Measurements from ENCODE around the gene MBD5. TPM values are rescaled to one million over a fixed set of nuclear protein-coding genes. Genes with fewer than 3 reads are reported as not detected.

MBD5 gene
- total and polyA plus RNA-seq, 2 of the 4 experiments (the other 2 are of a cell fraction), result 9.8 to 14.2 TPM

DNA sequence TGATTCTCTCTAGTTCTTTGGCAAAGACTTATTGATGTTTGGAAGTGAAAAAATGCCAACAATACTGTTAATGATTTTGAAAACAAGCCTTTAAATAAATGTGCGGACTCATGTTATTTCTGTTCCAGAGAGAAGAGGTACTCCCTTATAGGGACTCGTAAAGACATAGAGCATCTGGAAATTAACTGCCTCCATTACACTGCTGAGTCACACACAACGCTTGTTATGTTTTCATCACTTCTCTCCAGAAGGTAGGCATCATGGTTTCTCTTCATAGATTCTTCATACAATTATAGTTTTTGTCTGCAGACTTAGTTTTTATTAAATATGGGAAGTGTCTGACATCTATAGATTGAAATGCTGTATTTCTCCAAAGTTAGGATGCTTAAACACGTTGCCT, 321.2 kb downstream of the MBD5 start:
- H3K18ac ChIP-seq (ENCODE audit: low read depth, low read length), result no peak overlapping the region
- intact Hi-C loops (cut with micrococcal nuclease), result no loop called here
- peaks cover 4% of the 10 kb centered on the region for H3K9me1 ChIP-seq (ENCODE audit: insufficient read depth, low read length)
- no peak overlapping the region for H2BK120ac ChIP-seq (ENCODE audit: low read depth, low read length)
- no peak overlapping the region for H2BK5ac ChIP-seq (ENCODE audit: low read depth, low read length, poor library complexity, severe bottlenecking)
- no peak overlapping the region for H3K14ac ChIP-seq (replicated peaks; ENCODE audit: low read depth, low read length)
- TF ChIP-seq NFE2L2 (IDR thresholded peaks at IDR 0.05; ENCODE audit: low read depth, low read length), result no peak
- TF ChIP-seq MAZ (IDR thresholded peaks at IDR 0.05; ENCODE audit: borderline replicate concordance, low read depth, low read length), result no peak
- TF ChIP-seq POLR2A (IDR thresholded peaks at IDR 0.05; ENCODE audit: low read depth, low read length), result no peak
- TF ChIP-seq CEBPB (IDR thresholded peaks at IDR 0.05; ENCODE audit: low read depth, low read length), result no peak
- TF ChIP-seq, protein P1, sequence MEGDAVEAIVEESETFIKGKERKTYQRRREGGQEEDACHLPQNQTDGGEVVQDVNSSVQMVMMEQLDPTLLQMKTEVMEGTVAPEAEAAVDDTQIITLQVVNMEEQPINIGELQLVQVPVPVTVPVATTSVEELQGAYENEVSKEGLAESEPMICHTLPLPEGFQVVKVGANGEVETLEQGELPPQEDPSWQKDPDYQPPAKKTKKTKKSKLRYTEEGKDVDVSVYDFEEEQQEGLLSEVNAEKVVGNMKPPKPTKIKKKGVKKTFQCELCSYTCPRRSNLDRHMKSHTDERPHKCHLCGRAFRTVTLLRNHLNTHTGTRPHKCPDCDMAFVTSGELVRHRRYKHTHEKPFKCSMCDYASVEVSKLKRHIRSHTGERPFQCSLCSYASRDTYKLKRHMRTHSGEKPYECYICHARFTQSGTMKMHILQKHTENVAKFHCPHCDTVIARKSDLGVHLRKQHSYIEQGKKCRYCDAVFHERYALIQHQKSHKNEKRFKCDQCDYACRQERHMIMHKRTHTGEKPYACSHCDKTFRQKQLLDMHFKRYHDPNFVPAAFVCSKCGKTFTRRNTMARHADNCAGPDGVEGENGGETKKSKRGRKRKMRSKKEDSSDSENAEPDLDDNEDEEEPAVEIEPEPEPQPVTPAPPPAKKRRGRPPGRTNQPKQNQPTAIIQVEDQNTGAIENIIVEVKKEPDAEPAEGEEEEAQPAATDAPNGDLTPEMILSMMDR (conservative IDR thresholded peaks at IDR 0.05; ENCODE audit: low read depth, low read length), result no peak
- no peak for TF ChIP-seq MAFK (IDR thresholded peaks at IDR 0.05; ENCODE audit: low read depth, low read length)
- TF ChIP-seq RFX5 (IDR thresholded peaks at IDR 0.05; ENCODE audit: low read depth, low read length), result no peak
- no peak for TF ChIP-seq RAD21 (IDR thresholded peaks at IDR 0.05; ENCODE audit: low read length)
- no peak for TF ChIP-seq RCOR1 (IDR thresholded peaks at IDR 0.05; ENCODE audit: insufficient replicate concordance, low read length)
- no peak overlapping the region for H2AFZ ChIP-seq (replicated peaks; ENCODE audit: low read length, poor library complexity)
- H3K4ac ChIP-seq (ENCODE audit: low read depth, low read length), result no peak overlapping the region
- H3K4me1 ChIP-seq (ENCODE audit: control insufficient read depth, insufficient read depth, low read length), result peaks cover 3% of the 10 kb centered on the region
- DNase-seq (no peak), ATAC-seq (ENCODE audit: low read depth) (no peak)
- H2BK15ac ChIP-seq (ENCODE audit: low read depth, low read length), result no peak overlapping the region
- H3K9me3 ChIP-seq (ENCODE audit: control insufficient read depth, insufficient read depth, low read length), result no peaks in the 10 kb centered on the region
- H2BK20ac ChIP-seq (ENCODE audit: low read depth, low read length), result no peak overlapping the region
- ChIA-PET CTCF (no interaction called here), POLR2A (ENCODE audit: unreplicated experiment) (no interaction called here)
- no peak overlapping the region for H3K27ac ChIP-seq (ENCODE audit: insufficient read depth, low read length)
- BruUV-seq (replicated peaks), result no TSS peak
- no peaks in the 10 kb centered on the region for H3K27me3 ChIP-seq (ENCODE audit: control insufficient read depth, insufficient read depth, low read length)
- H4K20me1 ChIP-seq (ENCODE audit: insufficient read depth, low read length), result no peaks in the 10 kb centered on the region
- H3K4me3 ChIP-seq (ENCODE audit: insufficient read depth, low read depth, low read length), result no peak overlapping the region
- in situ Hi-C loops (cut with MboI; ENCODE audit: low sequenced_read_pairs), result no loop called here
- H3K56ac ChIP-seq (ENCODE audit: extremely low read depth, insufficient read depth, low read length), result no peak overlapping the region
- H4K8ac ChIP-seq (ENCODE audit: low read depth in 2 of 2, low read length in 2 of 2), result no peak overlapping the region
- no peak overlapping the region for H4K91ac ChIP-seq (ENCODE audit: insufficient read depth, low read depth, low read length)
- no peak overlapping the region for H2AK5ac ChIP-seq (ENCODE audit: low read depth, low read length)
- no CpG with 5 or more reads among the region's 4 CpGs for WGBS, 2 experiments (ENCODE audit: extremely low coverage in 2 of 2, insufficient read length in 1 of 2)
- no peak overlapping the region for H3K23ac ChIP-seq (ENCODE audit: low read depth, low read length)
- H3K79me1 ChIP-seq (ENCODE audit: low read depth in 1 of 2, low read length in 2 of 2), result peaks cover 0 to 6% of the 10 kb centered on the region in 2 experiments; a peak in 1 of 4 replicates
- dilution Hi-C loops (cut with HindIII; ENCODE audit: low sequenced_read_pairs, unreplicated experiment), result no loop called here
- no peak overlapping the region for H3K4me2 ChIP-seq (ENCODE audit: low read depth, low read length)
- 0 out of 2 replicates have a peak, but pooled peaks cover 4% of the 10 kb centered on the region for H3K36me3 ChIP-seq (ENCODE audit: control insufficient read depth, insufficient read depth, low read length)
- no peak overlapping the region for H4K5ac ChIP-seq (ENCODE audit: low read depth, low read length)
- no peak overlapping the region for H2AK9ac ChIP-seq (replicated peaks; ENCODE audit: low read depth, low read length, poor library complexity)
- no peak overlapping the region for H3K9ac ChIP-seq (ENCODE audit: low read depth, low read length)

Data from IMR-90 (cell line).